Stimulated activated CD8-positive, alpha-beta memory T cell treated with anti-CD3 and anti-CD28 coated beads, Interleukin-7, amount 100 ng/mL, for 24 hours (primary cell): ENCODE data around the gene GRM1.

Source experiments
- DNase-seq: peaks from one replicate; pipeline ENCODE4 v3.0.0-alpha.2; 2020; ENCODE audit warnings: low read depth

GRM1 gene

GRCh38 chr6:146100776-146101175 lies 71.9 kb downstream of the GRM1 start:
- DNase-seq: no peak

GRCh38 chr6:146103416-146104072 lies 74.7 kb downstream of the GRM1 start:
- DNase-seq: no peak

GRCh38 chr6:146106532-146106931 lies 77.7 kb downstream of the GRM1 start:
- no peak for DNase-seq

- DNase-seq: no peak
Observed at GRCh38 chr6:146110990-146111389, 82.1 kb downstream of the GRM1 start.

- no peak for DNase-seq
Observed at GRCh38 chr6:146111881-146112450, 83.1 kb downstream of the GRM1 start.

- DNase-seq: no peak
Observed at GRCh38 chr6:146113084-146113623, 84.3 kb downstream of the GRM1 start.

GRCh38 chr6:146123616-146124015 lies 94.8 kb downstream of the GRM1 start:
- DNase-seq: no peak

- no peak for DNase-seq
Observed at GRCh38 chr6:146127447-146128215, 98.8 kb downstream of the GRM1 start.

- no peak for DNase-seq
Observed at GRCh38 chr6:146133866-146134265, 105.0 kb downstream of the GRM1 start.

- DNase-seq: no peak
Observed at GRCh38 chr6:146135167-146135566, 106.3 kb downstream of the GRM1 start.

- no peak for DNase-seq
Observed at GRCh38 chr6:146146836-146147235, 118.0 kb downstream of the GRM1 start.

GRCh38 chr6:146149770-146150169 lies 120.9 kb downstream of the GRM1 start:
- no peak for DNase-seq

GRCh38 chr6:146153040-146153758 lies 124.3 kb downstream of the GRM1 start:
- DNase-seq: no peak

- no peak for DNase-seq
Observed at GRCh38 chr6:146154197-146154596, 125.3 kb downstream of the GRM1 start.

GRCh38 chr6:146161664-146162063 lies 132.8 kb downstream of the GRM1 start:
- no peak for DNase-seq

GRCh38 chr6:146169872-146170271 lies 141.0 kb downstream of the GRM1 start:
- DNase-seq: no peak

GRCh38 chr6:146177785-146178184 lies 148.9 kb downstream of the GRM1 start:
- DNase-seq: no peak

- no peak for DNase-seq
Observed at GRCh38 chr6:146183831-146184230, 155.0 kb downstream of the GRM1 start.

- DNase-seq: no peak
Observed at GRCh38 chr6:146184701-146185100, 155.8 kb downstream of the GRM1 start.

GRCh38 chr6:146189131-146189530 lies 160.3 kb downstream of the GRM1 start:
- DNase-seq: no peak

GRCh38 chr6:146190581-146190980 lies 161.7 kb downstream of the GRM1 start:
- no peak for DNase-seq

GRCh38 chr6:146191166-146191565 lies 162.3 kb downstream of the GRM1 start:
- no peak for DNase-seq
